WTC11 (cell line): Measurements from ENCODE around the gene GNAL.

Experiments
- CTCF ChIP-seq: fragments of 200-600 bp; IDR thresholded peaks from 2 replicates; pipeline ENCODE4 v1.8.0; 2022; ENCODE audit warnings: antibody characterized with exemption
- FOXK1 ChIP-seq: sonication (generic); formaldehyde crosslinking; IDR thresholded peaks from 2 replicates; pipeline ENCODE4 v1.8.0; 2022; ENCODE audit warnings: mild to moderate bottlenecking, moderate library complexity, missing genetic modification reagents
- NR2C2 ChIP-seq: sonication (generic); formaldehyde crosslinking; IDR thresholded peaks from 2 replicates; pipeline ENCODE4 v1.8.0; 2022; ENCODE audit warnings: mild to moderate bottlenecking, missing genetic modification reagents
- PRDM15 ChIP-seq: sonication (generic); formaldehyde crosslinking; IDR thresholded peaks from 2 replicates; pipeline ENCODE4 v1.8.0; 2022; ENCODE audit warnings: missing genetic modification reagents
- TF ChIP-seq, protein P1 (sequence below): sonication (generic); formaldehyde crosslinking; IDR thresholded peaks from 2 replicates; pipeline ENCODE4 v1.8.0; 2022; ENCODE audit warnings: mild to moderate bottlenecking, missing genetic modification reagents
- TF ChIP-seq, protein P2 (sequence below): sonication (generic); formaldehyde crosslinking; IDR thresholded peaks from 2 replicates; pipeline ENCODE4 v1.8.1; 2023; ENCODE audit warnings: mild to moderate bottlenecking, missing genetic modification reagents, moderate library complexity

DNA sequence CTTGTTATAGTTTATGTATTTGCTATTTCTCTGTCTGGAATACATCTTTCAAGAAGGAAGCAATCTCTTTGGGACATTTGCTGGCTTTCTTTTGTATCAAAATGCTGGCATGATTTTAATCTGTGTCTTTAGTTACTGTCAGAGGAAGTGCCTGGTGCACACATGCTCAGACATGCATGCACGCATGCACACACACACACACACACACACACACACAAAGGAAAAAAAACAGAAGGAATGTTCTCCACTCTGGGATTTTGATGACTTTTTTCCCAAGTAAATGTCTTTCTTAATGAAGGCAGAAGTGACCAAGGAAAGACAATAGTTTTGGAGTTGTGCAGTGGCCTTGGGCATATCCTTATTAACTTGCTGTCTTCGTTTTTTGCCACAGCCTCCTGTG is 6.7 kb downstream of the GNAL start:
- no peak for TF ChIP-seq FOXK1
- TF ChIP-seq, protein P1, sequence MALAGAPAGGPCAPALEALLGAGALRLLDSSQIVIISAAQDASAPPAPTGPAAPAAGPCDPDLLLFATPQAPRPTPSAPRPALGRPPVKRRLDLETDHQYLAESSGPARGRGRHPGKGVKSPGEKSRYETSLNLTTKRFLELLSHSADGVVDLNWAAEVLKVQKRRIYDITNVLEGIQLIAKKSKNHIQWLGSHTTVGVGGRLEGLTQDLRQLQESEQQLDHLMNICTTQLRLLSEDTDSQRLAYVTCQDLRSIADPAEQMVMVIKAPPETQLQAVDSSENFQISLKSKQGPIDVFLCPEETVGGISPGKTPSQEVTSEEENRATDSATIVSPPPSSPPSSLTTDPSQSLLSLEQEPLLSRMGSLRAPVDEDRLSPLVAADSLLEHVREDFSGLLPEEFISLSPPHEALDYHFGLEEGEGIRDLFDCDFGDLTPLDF (CRISPR knock-in tag), result no peak
- TF ChIP-seq NR2C2 (CRISPR knock-in tag), result no peak
- no peak for TF ChIP-seq CTCF
- TF ChIP-seq PRDM15 (CRISPR knock-in tag), result no peak
- TF ChIP-seq, protein P2, sequence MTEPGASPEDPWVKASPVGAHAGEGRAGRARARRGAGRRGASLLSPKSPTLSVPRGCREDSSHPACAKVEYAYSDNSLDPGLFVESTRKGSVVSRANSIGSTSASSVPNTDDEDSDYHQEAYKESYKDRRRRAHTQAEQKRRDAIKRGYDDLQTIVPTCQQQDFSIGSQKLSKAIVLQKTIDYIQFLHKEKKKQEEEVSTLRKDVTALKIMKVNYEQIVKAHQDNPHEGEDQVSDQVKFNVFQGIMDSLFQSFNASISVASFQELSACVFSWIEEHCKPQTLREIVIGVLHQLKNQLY (CRISPR knock-in tag), result no peak
